NCI-H2171 treated with DMSO at 0.1 percent for 48 hours (cell line): ENCODE data around the gene KCNAB1.

Source experiments
- DNase-seq: peaks from one replicate; lab custom pipeline; 2025; lab: John Stamatoyannopoulos, UW

KCNAB1 gene

DNA sequence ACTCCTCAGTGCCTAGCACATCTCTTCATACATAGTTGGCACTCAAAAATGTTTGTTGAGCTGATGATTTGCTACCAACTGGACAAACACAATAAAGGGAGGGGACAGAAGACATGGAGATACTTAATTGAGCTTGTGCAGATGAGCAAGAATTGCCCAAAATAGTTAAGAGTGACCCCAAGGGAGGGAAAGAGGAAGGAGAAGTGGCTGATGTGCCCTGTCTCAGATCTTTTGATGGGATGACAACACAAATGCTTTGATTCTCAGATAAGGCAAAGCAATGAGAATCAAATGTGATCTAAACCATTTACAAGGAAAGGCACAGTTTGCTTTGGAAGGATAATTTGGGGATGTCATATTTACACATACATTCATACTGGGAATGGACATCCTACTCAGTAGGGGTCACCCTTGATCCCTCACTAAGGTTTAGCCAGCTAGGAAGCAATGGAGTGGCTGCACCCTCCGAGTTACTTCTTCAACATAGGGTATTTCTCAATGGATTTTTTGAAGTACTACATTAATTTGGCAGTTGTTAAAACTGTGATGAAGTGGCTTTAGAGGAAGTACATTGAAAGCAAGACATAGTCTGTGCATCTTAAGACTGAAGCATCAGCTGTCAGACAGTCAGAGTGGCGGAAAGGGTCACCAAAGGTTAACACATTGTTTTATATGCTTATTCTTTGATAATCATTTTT is 456.4 kb downstream of the KCNAB1 start:
- no peak for DNase-seq

DNA sequence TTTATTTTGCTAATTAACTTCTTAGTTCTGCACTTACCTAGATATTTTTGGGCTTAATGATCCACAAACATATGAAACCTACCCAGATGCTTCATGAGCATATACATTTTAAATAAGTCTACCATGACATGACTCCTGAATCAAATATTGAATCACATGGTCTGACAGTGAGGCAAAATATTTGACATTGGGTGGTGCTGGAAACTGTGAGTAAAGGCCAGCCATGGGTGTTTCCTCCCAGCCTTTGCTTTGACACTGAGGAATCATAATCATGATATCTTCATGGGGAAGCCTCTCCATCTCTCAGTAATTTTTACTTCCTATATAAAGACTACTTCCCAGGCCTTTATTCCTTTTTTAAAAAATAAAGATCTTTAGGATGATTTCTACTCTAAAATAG is 457.4 kb downstream of the KCNAB1 start:
- DNase-seq = no peak

DNA sequence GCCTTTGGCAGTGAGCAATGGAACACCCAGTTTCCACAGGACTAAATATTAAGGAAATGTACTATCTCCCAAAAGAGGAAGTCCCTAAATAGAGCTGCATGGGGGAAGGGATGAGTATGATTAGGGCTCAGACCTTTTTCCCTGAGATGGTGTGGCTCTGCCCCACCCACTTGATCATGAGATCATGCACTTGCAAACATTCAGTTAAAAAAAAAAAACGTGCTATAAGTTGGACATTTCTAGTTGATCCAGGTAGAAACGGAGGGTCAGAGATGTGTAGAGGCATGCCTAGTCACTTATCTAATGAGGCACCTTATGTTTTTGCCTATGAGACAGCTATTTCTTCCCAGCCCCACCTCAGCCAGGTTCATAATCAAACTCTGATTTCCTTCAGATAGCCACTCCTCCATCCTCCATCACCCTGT is 459.1 kb downstream of the KCNAB1 start:
- DNase-seq = no peak

DNA sequence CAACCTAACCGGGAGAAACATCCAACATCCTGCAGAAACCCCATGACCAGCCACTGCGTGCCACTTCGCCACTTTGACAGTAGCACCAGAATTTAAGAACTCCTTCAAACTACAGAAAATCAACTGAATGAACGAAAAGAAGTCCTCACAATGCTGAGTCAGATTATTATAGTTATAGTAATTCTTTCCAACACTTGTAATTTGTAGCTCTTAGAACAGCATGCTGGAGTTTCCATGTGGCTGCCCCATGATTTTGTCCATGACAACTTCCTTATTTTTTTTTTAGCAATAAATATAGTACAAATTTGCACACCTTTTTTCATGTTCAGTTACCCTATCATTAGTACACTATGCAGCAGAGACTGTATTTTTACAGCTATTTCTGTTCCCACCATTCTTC is 460.7 kb downstream of the KCNAB1 start:
- DNase-seq = no peak

DNA sequence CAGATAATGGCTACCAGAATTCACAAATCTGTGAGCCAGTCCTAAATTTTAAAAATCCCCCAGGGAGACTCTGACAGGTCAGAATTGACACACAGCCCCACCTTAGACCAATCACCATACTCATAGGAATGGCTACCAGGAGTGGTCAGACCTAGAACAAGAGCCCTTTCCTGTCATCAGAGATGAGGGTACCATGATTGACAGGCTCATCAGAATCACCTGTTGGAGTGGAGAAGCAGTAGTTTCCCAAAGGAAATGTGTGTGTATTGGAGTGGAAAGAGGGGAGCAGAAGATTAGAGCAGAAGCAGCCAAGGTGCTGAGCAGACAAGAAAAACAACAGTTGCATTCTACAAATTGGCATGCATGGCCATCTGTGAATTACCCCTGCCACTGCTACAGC is 461.6 kb downstream of the KCNAB1 start:
- DNase-seq = peak; percentile 7

DNA sequence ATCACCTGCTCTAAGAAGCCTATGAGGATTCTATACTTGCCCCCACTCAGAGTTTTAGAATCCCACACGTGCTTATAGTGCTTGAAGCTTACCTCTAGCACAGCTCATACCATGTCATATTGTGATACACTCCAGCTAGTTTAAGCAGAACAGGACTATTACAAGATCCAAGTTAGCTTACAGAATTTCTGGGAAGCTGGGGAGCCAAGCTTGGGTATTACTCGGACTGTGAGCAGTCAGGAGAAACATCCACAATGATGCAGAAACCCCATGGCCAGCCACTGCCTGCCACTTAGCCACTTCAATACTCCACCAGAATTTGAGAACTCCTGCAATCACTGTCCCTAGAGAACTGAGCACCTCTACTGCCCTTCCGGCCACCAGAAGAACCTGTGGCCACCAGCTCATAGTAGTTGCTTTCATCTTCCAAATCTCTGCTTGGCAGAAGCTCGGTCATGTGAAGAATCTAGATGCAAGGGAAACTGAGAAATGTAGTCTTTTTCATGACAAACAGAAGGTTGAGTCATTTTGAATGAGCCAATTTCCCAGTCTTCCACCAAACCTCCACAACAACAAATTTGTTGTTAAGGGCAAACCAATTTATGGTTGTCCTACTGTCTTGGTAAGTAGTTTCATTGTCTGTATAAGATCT is 462.3 kb downstream of the KCNAB1 start:
- DNase-seq = no peak

DNA sequence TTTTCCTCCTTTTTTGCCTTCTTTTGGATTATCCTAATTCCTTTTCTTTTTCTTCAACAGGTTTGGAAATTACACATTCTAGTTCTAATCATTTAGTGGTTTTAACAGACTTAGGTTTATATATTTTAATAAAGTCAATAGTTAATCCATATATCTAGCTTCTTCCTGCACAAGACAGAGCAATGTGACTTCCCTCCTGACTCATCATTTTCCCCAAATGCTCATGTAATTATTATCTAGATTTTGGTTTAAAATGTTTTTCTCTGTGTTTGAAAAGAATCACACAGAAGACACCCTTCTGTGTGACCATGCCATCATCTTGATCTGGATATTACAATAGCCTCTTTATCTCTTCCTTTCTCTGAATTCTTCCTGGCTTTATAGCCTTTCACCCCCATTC is 463.1 kb downstream of the KCNAB1 start:
- no peak for DNase-seq

DNA sequence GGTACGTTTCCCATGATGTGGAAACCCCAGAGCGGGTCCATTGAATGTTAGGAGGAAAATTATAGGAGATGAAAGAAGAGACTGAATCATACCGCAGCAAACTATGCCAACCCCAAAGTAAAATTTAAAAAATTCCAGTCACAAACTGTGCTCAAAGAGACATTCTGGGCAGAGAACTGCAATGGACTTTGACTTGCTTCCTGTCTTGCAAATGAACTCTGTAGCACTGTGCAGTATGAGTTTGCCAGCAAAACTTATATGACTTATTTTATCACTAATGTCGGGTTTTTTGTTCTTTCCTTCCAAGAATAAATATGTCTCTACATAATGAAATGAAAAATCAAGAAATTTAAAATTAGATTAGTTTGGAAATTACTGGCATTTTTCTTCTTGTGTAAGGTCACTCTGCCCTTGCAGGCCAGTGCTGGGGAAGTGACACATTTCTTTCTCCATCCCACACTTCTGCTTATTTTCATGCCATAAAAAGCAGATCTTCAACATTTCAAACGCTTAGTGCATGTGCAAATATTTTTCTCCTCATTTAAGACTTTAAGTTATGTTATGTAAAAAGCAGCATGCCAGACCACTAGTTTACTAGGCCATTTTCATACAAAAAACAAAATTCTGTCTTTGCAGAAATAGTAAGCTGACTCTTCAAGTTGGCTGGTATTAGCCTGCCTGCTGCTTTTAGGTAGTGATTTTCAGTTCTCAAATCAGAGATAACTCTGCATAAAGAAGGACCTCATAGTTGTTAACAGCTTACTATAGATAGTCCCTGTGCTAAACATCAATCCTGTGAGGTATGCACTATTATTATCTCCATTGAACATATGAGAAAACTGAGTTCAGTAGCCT is 466.8 kb downstream of the KCNAB1 start:
- no peak for DNase-seq

DNA sequence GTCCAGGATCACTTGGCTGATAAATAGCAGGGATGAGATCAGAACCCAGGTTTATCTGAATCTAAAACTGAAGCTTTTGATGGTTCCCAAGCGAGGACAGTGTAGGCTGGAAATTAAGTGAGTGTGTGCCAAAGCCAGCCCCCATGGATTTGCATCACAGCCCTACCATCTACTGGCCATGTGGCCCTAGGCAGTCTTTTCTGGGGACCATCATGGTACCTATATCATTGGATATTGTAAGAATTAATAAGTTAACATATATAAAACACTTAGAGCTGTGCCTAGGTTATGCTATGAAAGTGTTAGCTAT is 467.3 kb downstream of the KCNAB1 start:
- no peak for DNase-seq
